ENCODE results near the gene GPC6.

DNA sequence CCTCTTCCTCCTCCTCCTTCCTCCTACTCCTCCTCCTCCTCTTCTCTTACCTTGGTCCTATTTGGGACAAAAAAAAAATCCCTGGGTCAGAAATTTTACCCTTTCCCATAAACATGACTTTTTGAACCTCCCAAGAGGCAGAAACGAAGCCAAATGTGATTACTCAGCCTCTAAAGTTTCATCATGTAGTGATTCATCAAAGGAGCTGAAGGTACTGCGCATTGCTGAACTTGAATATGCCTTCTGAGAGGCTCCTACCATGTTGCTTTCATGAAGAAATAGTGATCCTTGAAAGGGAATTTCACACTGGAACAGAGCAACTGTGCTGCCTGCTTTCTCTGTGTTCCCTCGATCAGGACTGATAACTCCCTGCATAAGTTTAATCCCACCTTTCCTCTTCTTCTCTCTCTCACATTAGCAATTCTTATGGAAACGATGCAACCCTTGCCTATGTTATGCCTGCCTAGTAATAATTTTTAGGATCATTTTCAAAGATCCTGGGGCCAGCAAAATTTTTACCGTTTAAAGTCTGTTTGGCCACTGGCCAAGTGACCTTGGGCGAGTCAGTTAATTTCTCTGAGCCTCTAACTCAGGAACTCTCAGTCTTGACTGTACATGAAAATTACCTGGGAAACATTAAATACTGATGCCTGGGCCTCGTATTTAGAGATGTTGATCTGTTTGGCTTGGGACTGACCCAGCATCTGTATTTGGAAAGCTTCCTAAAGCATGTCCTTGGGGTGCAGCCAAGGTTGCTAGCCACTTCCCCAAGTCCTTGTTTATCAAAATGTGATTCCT is 1103.3 kb downstream of the GPC6 start:
- TF ChIP-seq, protein P1, sequence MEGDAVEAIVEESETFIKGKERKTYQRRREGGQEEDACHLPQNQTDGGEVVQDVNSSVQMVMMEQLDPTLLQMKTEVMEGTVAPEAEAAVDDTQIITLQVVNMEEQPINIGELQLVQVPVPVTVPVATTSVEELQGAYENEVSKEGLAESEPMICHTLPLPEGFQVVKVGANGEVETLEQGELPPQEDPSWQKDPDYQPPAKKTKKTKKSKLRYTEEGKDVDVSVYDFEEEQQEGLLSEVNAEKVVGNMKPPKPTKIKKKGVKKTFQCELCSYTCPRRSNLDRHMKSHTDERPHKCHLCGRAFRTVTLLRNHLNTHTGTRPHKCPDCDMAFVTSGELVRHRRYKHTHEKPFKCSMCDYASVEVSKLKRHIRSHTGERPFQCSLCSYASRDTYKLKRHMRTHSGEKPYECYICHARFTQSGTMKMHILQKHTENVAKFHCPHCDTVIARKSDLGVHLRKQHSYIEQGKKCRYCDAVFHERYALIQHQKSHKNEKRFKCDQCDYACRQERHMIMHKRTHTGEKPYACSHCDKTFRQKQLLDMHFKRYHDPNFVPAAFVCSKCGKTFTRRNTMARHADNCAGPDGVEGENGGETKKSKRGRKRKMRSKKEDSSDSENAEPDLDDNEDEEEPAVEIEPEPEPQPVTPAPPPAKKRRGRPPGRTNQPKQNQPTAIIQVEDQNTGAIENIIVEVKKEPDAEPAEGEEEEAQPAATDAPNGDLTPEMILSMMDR (optimal IDR thresholded peaks at IDR 0.05 in 1 of 3, IDR thresholded peaks at IDR 0.05 in 1 of 3, conservative IDR thresholded peaks at IDR 0.05 in 1 of 3; ENCODE audit: extremely low read depth in 1 of 3, insufficient read depth in 2 of 3, low read length in 3 of 3), result no peak
- TF ChIP-seq EZH2 (IDR thresholded peaks at IDR 0.05; ENCODE audit: low read length), result no peak

Data from keratinocyte (primary cell).